A549 (cell line): ENCODE measurements around the gene CLIP1. TPM values are rescaled to one million over a fixed set of nuclear protein-coding genes. Genes with fewer than 3 reads are reported as not detected.

Source experiments
- ATAC-seq, 2 experiments: fragments of 200-7000 bp in 1 of 2; fragments of >200 bp in 1 of 2; cut with Nextera tagmentation in 1 of 2; cut with Tn5 transposase in 1 of 2; 3 replicates each; pipeline versions ENCODE4 v1.8.0 to v1.9.1; 2018 to 2020; ENCODE audit warnings: mild to moderate bottlenecking in 1 of 2, moderate library complexity in 1 of 2
- CTCF ChIA-PET: fragments of 300-600 bp; sonication (Branson Sonifier 250); formaldehyde crosslinking; extraction: SDS; loops from one replicate; lab custom pipeline; 2021; ENCODE audit warnings: antibody characterized with exemption, inconsistent platforms; lab: Yijun Ruan, JAX
- POLR2A ChIA-PET: fragments of 350-600 bp; formaldehyde crosslinking; extraction: SDS; loops from one replicate; lab custom pipeline; 2021; ENCODE audit warnings: antibody characterized with exemption, inconsistent platforms; lab: Yijun Ruan, JAX
- DNase-seq, 2 experiments: peaks; one replicate each; pipeline versions ENCODE4 v3.0.0 to v3.0.0-alpha.2; 2011 to 2016; ENCODE audit warnings: low read depth in 1 of 2, low spot score in 1 of 2
- FAIRE-seq: peaks from 2 replicates; lab custom pipeline; 2011; peaks lifted over from hg19 to GRCh38; lab: Jason Lieb, UNC
- H3K27ac ChIP-seq, 2 experiments: fragments of >200 bp; sonication (Bioruptor Twin); formaldehyde crosslinking; 3 replicates each; pipeline ENCODE4 v1.5.1; 2016 to 2017
- H3K4me1 ChIP-seq: fragments of >200 bp; sonication (Bioruptor Twin); formaldehyde crosslinking; 3 replicates; pipeline ENCODE4 v1.6.1; 2016
- H3K4me2 ChIP-seq: fragments of >200 bp; sonication (Bioruptor Twin); formaldehyde crosslinking; 3 replicates; pipeline ENCODE4 v1.6.1; 2016
- H3K4me3 ChIP-seq: fragments of >200 bp; sonication (Bioruptor Twin); formaldehyde crosslinking; 3 replicates; pipeline ENCODE4 v1.5.1; 2016
- H3K9me3 ChIP-seq: fragments of >200 bp; sonication (Bioruptor Twin); formaldehyde crosslinking; 3 replicates; pipeline ENCODE4 v1.6.1; 2016
- BHLHE40 ChIP-seq: IDR thresholded peaks from 2 replicates; pipeline ENCODE4 v1.6.1; 2012; ENCODE audit warnings: low read depth, low read length, inconsistent platforms
- CEBPB ChIP-seq, 2 experiments: fragments of >200 bp in 1 of 2; sonication (Bioruptor Twin) in 1 of 2; formaldehyde crosslinking in 1 of 2; IDR thresholded peaks; 2 replicates each; pipeline ENCODE4 v1.6.1; 2012 to 2016
- CHD2 ChIP-seq: fragments of 150-350 bp; IDR thresholded peaks from 2 replicates; pipeline ENCODE4 v1.6.1; 2014; ENCODE audit warnings: low read length; ENCODE audit not compliant: partially characterized antibody
- CTCF ChIP-seq: fragments of >200 bp; sonication (Bioruptor Twin); formaldehyde crosslinking; IDR thresholded peaks from 3 replicates; pipeline ENCODE4 v1.5.1; 2016
- EHF ChIP-seq: fragments of 250-450 bp; sonication (Bioruptor Pico); IDR thresholded peaks from 2 replicates; pipeline ENCODE4 v1.5.0; 2020; ENCODE audit warnings: mild to moderate bottlenecking
- EHMT2 ChIP-seq: fragments of 200-600 bp; sonication (generic); IDR thresholded peaks from 2 replicates; pipeline ENCODE4 v1.6.1; 2016; ENCODE audit warnings: antibody characterized with exemption, low read depth, mild to moderate bottlenecking, moderate library complexity
- ESRRA ChIP-seq: fragments of 150-350 bp; IDR thresholded peaks from 2 replicates; pipeline ENCODE4 v1.6.1; 2014; ENCODE audit warnings: mild to moderate bottlenecking, low read length, borderline replicate concordance
- FOSL2 ChIP-seq, 2 experiments: fragments of 450-650 bp in 1 of 2; fragments of >200 bp in 1 of 2; sonication (Bioruptor Twin) in 1 of 2; formaldehyde crosslinking; IDR thresholded peaks; 2 replicates each; pipeline versions ENCODE4 v1.5.0 to v1.6.1; 2016 to 2020; ENCODE audit warnings: mild to moderate bottlenecking in 1 of 2, moderate library complexity in 1 of 2
- HDAC2 ChIP-seq: fragments of 200-600 bp; sonication (generic); IDR thresholded peaks from 2 replicates; pipeline ENCODE4 v1.6.1; 2016
- HEYL ChIP-seq: fragments of 250-450 bp; sonication (Bioruptor Pico); IDR thresholded peaks from 2 replicates; pipeline ENCODE4 v1.8.0; 2021; ENCODE audit warnings: mild to moderate bottlenecking, moderate library complexity
- HOXA7 ChIP-seq: fragments of 250-450 bp; sonication (Bioruptor Pico); IDR thresholded peaks from 2 replicates; pipeline ENCODE4 v1.5.0; 2020; ENCODE audit warnings: mild to moderate bottlenecking, moderate library complexity
- JUNB ChIP-seq: fragments of >200 bp; sonication (Bioruptor Twin); formaldehyde crosslinking; IDR thresholded peaks from 2 replicates; pipeline ENCODE4 v1.6.1; 2016
- KDM5A ChIP-seq: fragments of 200-600 bp; sonication (generic); IDR thresholded peaks from 2 replicates; pipeline ENCODE4 v1.6.1; 2016; ENCODE audit warnings: antibody characterized with exemption, mild to moderate bottlenecking
- MAFK ChIP-seq: fragments of 450-650 bp; IDR thresholded peaks from 2 replicates; pipeline ENCODE4 v1.6.1; 2014; ENCODE audit not compliant: partially characterized antibody
- MAZ ChIP-seq: fragments of 150-350 bp; IDR thresholded peaks from 2 replicates; pipeline ENCODE4 v1.6.1; 2014; ENCODE audit warnings: antibody characterized with exemption, low read depth, low read length, borderline replicate concordance
- NPAS2 ChIP-seq: fragments of 250-450 bp; sonication (Bioruptor Pico); IDR thresholded peaks from 2 replicates; pipeline ENCODE4 v1.8.0; 2022; ENCODE audit warnings: mild to moderate bottlenecking, moderate library complexity, borderline replicate concordance
- NR3C1 ChIP-seq: fragments of >200 bp; sonication (Bioruptor Twin); formaldehyde crosslinking; IDR thresholded peaks from 3 replicates; pipeline ENCODE4 v1.6.1; 2017
- RFX5 ChIP-seq: fragments of 450-650 bp; IDR thresholded peaks from 2 replicates; pipeline ENCODE4 v1.7.1; 2014; ENCODE audit warnings: antibody characterized with exemption, mild to moderate bottlenecking, moderate library complexity
- TFCP2L1 ChIP-seq: fragments of 250-450 bp; sonication (Bioruptor Pico); IDR thresholded peaks from 2 replicates; pipeline ENCODE4 v1.5.0; 2021; ENCODE audit warnings: mild to moderate bottlenecking
- TP53 ChIP-seq: fragments of 250-450 bp; sonication (Bioruptor Pico); IDR thresholded peaks from 2 replicates; pipeline ENCODE4 v1.5.0; 2021; ENCODE audit warnings: mild to moderate bottlenecking, moderate library complexity
- USF2 ChIP-seq: fragments of 450-650 bp; IDR thresholded peaks from 2 replicates; pipeline ENCODE4 v1.6.1; 2014; ENCODE audit warnings: antibody characterized with exemption
- WGBS: methylation state at CpG from one replicate; pipeline ENCODE4 v1.1.6; 2017; ENCODE audit errors: missing lambda C conversion rate; 5-methylcytosine and 5-hydroxymethylcytosine counted together
- polyA plus RNA-seq, 4 experiments: library from polyadenylated mRNA; depleted of rRNA in 3 of 4; stranded (reverse); fragments of >200 nt; fragmentation: RNase III in 1 of 4; extraction: RNeasy Plus Mini Kit Qiagen cat#74134 plus additional on column Dnase treatment in 1 of 4; gene quantifications; 2 replicates in 3 of 4; 3 replicates in 1 of 4; pipeline ENCODE4 v1.2.3, GENCODE V29; 2011 to 2017
- TF ChIP-seq, protein P1 (sequence below): fragments of 250-450 bp; sonication (Bioruptor Pico); IDR thresholded peaks from 2 replicates; pipeline ENCODE4 v1.5.0; 2021; ENCODE audit warnings: mild to moderate bottlenecking, moderate library complexity, borderline replicate concordance
- TF ChIP-seq, protein P2 (sequence below): IDR thresholded peaks from 2 replicates; pipeline ENCODE4 v1.6.1; 2012
- TF ChIP-seq, protein P3 (sequence below): IDR thresholded peaks from 2 replicates; pipeline ENCODE4 v1.6.1; 2012

Gene CLIP1
- polyA plus RNA-seq, 2 of the 4 experiments (the other 2 are of a cell fraction): 43.0 to 133 TPM

DNA sequence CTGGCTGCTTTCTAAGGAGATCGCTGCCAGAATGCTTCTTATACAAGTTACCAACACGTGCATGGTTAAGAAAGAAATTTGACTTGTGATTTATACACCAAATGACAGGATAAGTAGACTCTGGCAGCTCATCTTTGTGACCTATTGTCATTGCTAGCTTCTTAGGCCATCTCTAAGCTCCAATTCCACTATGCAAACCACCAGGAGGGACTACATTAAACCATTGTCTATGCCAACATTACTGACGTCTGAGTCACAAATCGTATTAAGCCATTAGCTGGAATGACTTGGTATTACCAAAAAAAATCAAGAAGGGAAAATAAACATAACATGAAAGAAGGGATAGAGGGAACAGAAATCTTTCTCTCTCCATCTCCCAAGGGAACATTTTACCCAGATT lies 140.4 kb downstream of the CLIP1 start:
- peaks cover 10% of the 10 kb centered on the region; the same call in 2 of the 3 replicates for H3K4me1 ChIP-seq
- ChIA-PET POLR2A (no interaction called here), CTCF (interaction anchor here (0.6 to 1.3 kb wide), 2 partner anchors 56 to 74 kb away, joined by 3 to 10 read pairs; partner anchors contain the start of gene DIABLO)
- DNase-seq (peak in 1 of 2 experiments; percentile 29), ATAC-seq (peak in 1 of 2 experiments; percentile 56; a peak in 3 of 6 replicates), FAIRE-seq (peak; percentile 18)
- whole genome bisulfite sequencing: 48% methylated on average over 4 of the region's 4 CpGs
- TF ChIP-seq CTCF: no peak
- no peak for TF ChIP-seq EHMT2
- no peak for TF ChIP-seq MAZ
- no peak for TF ChIP-seq ESRRA
- no peak for TF ChIP-seq TFCP2L1 (CRISPR knock-in tag)
- no peak for TF ChIP-seq USF2
- TF ChIP-seq, protein P1, sequence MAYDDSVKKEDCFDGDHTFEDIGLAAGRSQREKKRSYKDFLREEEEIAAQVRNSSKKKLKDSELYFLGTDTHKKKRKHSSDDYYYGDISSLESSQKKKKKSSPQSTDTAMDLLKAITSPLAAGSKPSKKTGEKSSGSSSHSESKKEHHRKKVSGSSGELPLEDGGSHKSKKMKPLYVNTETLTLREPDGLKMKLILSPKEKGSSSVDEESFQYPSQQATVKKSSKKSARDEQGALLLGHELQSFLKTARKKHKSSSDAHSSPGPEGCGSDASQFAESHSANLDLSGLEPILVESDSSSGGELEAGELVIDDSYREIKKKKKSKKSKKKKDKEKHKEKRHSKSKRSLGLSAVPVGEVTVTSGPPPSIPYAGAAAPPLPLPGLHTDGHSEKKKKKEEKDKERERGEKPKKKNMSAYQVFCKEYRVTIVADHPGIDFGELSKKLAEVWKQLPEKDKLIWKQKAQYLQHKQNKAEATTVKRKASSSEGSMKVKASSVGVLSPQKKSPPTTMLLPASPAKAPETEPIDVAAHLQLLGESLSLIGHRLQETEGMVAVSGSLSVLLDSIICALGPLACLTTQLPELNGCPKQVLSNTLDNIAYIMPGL (CRISPR knock-in tag): no peak
- TF ChIP-seq MAFK: no peak
- TF ChIP-seq CEBPB (IDR thresholded peaks at IDR 0.05): no peak
- TF ChIP-seq, protein P2, sequence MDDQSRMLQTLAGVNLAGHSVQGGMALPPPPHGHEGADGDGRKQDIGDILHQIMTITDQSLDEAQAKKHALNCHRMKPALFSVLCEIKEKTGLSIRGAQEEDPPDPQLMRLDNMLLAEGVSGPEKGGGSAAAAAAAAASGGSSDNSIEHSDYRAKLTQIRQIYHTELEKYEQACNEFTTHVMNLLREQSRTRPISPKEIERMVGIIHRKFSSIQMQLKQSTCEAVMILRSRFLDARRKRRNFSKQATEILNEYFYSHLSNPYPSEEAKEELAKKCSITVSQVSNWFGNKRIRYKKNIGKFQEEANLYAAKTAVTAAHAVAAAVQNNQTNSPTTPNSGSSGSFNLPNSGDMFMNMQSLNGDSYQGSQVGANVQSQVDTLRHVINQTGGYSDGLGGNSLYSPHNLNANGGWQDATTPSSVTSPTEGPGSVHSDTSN: no peak
- no peak for TF ChIP-seq HDAC2
- no peak for TF ChIP-seq CHD2
- no peak for TF ChIP-seq EHF
- TF ChIP-seq RFX5: no peak
- TF ChIP-seq TP53 (CRISPR knock-in tag): no peak
- no peaks in the 10 kb centered on the region for H3K9me3 ChIP-seq
- no peak overlapping the region for H3K4me3 ChIP-seq
- no peak overlapping the region for H3K27ac ChIP-seq
- no peak overlapping the region for H3K4me2 ChIP-seq

- no peak for DNase-seq
- Histone ChIP-seq H3K4me1 (no peaks in the 10 kb centered on the region), H3K9me3 (no peaks in the 10 kb centered on the region), H3K4me2 (no peak overlapping the region), H3K27ac (no peak overlapping the region), H3K4me3 (no peak overlapping the region)
- FAIRE-seq: no peak
- ChIA-PET POLR2A (no interaction called here), CTCF (interaction anchor here (0.6 kb wide), 2 partner anchors 80 to 927 kb away, joined by 3 to 4 read pairs; no protein-coding TSS in a partner anchor)
- no peak for ATAC-seq
- 83% methylated on average over 7 of the region's 7 CpGs for WGBS
- TF ChIP-seq, protein P3, sequence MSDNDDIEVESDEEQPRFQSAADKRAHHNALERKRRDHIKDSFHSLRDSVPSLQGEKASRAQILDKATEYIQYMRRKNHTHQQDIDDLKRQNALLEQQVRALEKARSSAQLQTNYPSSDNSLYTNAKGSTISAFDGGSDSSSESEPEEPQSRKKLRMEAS: no peak
- TF ChIP-seq EHF: no peak
- no peak for TF ChIP-seq MAFK
- no peak for TF ChIP-seq HEYL (CRISPR knock-in tag)
- TF ChIP-seq HOXA7 (CRISPR knock-in tag): no peak
- TF ChIP-seq TP53 (CRISPR knock-in tag): no peak
- no peak for TF ChIP-seq NPAS2 (CRISPR knock-in tag)
- TF ChIP-seq, protein P1 (CRISPR knock-in tag): no peak
- TF ChIP-seq NR3C1: no peak
- TF ChIP-seq FOSL2 (IDR thresholded peaks at IDR 0.05): no peak
- TF ChIP-seq FOSL2 (CRISPR knock-in tag; IDR thresholded peaks at IDR 0.05): no peak
- no peak for TF ChIP-seq KDM5A
- TF ChIP-seq EHMT2: no peak
- no peak for TF ChIP-seq JUNB
- TF ChIP-seq BHLHE40: no peak
- TF ChIP-seq, all 56 proteins: peak for 0
These were observed 146.2 kb downstream of the CLIP1 start for GRCh38 chr12:122276242-122276641.
